NCI-H460 (cell line): ENCODE results near the gene PGF. TPM values are rescaled to one million over a fixed set of nuclear protein-coding genes. Genes with fewer than 3 reads are reported as not detected.
"Not testable (repeated sequence)": the region's sequence is repeated elsewhere in the genome, so short reads cannot be mapped to it uniquely, and the experiment has no call there.

Experiments
- DNase-seq: peaks from one replicate; pipeline ENCODE4 v3.0.0-alpha.2; 2016; ENCODE audit warnings: low read depth; ENCODE audit errors: extremely low read depth
- total RNA-seq: library from RNA; depleted of rRNA; stranded (reverse); fragments of >200 nt; shearing (Covaris generic); gene quantifications from 2 replicates; pipeline ENCODE4 v1.2.3, GENCODE V29; 2014

Gene PGF
- total RNA-seq, 1 experiment from 2014 or later: 0.37 TPM

DNA sequence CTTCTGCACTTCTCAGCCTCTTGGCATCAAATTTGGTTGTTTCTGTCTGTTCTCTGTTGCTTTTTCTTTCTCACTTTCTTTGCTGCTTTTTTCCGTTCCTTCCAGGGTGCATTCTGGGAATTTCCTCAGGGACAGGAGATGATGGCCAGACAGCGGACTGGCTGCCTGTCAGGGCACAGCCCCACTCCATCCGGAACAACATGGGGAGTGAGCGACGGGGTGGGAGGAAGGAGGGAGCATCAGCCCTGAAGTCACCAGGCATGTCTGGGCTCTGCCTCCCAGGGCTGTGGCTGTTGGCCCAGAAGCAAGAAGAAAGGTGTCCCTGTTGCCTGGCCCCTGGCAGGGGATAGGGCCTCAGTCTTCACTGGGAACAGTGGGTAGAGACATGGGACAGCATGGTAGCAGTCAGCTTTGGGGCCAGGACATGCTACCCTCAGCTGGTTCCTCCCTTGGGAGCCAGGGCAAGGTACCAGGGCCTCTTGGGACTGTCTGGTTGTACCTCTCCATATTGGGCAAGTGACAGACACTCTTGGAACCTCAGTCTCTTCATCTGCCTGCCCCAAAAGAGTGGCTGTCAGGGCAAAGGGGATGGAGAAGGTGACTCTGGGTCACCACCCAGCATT is 8.6 kb downstream of the PGF start:
- no peak for DNase-seq

DNA sequence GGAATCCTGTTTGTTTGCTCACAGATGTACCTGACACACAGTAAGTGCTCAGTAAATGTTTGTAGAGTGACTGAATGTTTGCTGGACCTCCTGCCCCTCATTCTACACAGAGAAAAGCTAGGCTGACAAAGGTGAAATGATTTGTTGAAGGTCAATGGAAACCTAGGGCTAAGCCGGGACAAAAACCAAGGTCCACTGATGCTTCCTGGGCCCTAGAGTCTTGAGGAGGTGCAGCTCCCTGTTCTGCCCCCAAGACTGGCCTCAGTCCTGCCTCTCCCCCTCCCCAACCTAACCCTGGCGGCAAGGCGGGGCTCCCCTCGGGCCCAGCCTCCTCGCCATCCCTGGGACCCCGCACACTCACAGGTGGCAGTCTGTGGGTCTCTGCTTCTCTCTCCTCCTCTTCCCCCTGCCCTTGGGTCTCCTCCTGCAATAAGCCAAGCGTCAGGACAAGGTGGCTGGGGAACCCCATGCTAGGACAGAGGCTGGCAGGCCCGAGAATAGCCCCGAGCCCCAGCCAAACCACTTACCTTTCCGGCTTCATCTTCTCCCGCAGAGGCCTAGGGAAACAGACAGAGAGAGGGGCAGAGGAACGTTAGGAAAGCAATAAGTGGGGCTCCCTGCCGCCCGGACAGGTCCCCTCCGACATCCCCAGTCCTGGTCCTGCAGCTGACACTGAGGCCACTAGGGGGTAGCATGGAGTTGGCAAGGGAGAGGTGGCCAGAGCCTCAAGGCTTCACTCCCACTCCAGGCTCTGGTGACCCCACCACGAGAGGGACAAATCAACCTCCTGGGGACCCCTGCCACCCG is 9.3 kb downstream of the PGF start:
- peak; percentile 82 for DNase-seq

GRCh38 chr14:74945261-74945851 is 10.0 kb downstream of the PGF start:
- peak; percentile 51 for DNase-seq

- DNase-seq: no peak
Measured at GRCh38 chr14:74942608-74943007, 12.8 kb downstream of the PGF start.

- no peak for DNase-seq
Measured at GRCh38 chr14:74942181-74942580, 13.2 kb downstream of the PGF start.

- DNase-seq: no peak
Measured at GRCh38 chr14:74941676-74942097, 13.7 kb downstream of the PGF start.

DNA sequence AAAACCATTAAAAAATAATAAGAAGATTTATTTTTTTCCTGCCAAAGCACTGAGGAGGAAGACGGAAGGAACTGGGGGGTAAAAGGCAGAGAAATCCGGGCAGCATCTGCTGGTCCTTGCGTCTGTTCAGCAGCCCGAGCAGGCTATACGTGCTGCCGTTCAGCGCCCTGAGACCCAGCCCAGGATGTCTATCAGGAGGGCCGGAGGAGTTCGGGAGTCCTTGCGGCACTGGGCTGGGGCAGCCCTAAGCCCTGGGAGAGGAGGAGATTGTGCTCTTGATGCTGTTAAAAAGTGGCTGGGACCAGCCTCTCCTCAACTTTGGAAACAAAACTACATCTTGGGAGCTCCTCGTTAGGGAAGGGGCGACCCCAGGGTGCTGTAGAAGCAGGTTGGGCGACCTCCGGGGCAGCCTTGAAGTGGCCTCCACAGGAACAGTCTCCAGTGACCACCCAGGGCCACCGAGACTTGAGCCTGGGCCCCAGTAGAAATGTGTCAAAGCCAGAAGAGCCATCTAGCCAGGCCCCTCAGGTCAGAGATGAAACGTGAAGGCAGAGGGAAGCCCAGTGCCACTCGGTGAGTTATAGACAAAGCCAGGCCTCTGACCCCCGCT is 14.3 kb downstream of the PGF start:
- DNase-seq: no peak

- no peak for DNase-seq
Measured at GRCh38 chr14:74938531-74939495, 16.6 kb downstream of the PGF start.

DNA sequence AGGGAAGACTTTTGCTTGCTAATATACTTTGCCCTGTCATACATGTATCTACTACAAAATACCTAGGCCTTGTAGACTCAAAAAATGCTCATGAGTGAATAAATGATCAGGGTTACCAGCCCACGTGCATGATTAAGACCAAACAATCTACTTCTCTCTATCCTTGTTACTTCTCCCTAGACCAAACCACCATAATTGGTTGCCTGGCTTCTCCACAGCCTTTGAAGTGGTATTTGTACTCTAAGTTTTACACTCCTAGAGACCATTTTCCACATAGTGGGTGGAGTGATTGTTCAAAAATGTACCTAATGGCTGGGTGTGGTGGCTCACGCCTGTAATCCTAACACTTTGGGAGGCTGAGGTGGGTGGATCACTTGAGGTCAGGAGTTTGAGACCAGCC is 18.2 kb downstream of the PGF start:
- DNase-seq: no peak

- no peak for DNase-seq
Measured at GRCh38 chr14:74936731-74937130, 18.7 kb downstream of the PGF start.

DNA sequence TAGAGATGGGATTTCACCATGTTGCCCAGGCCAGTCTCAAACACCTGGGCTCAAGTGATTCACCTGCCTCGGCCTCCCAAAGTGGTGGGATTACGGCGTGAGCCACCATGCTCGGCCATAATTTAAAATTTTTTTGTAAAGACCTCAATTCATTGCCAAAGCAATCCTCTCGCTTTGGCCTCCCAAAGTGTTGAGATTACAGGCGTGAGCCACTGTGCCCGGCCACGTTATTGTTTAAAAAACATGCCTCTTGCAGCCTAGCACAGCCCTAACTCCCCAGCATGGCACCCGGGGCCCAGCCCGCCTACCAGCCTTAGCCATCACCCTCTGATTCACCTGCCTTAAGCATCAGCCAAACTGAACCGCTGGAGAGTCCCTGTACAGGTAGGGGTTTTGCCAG is 19.2 kb downstream of the PGF start:
- DNase-seq: no peak

- DNase-seq: no peak
Measured at GRCh38 chr14:74935360-74935680, 20.1 kb downstream of the PGF start.

DNA sequence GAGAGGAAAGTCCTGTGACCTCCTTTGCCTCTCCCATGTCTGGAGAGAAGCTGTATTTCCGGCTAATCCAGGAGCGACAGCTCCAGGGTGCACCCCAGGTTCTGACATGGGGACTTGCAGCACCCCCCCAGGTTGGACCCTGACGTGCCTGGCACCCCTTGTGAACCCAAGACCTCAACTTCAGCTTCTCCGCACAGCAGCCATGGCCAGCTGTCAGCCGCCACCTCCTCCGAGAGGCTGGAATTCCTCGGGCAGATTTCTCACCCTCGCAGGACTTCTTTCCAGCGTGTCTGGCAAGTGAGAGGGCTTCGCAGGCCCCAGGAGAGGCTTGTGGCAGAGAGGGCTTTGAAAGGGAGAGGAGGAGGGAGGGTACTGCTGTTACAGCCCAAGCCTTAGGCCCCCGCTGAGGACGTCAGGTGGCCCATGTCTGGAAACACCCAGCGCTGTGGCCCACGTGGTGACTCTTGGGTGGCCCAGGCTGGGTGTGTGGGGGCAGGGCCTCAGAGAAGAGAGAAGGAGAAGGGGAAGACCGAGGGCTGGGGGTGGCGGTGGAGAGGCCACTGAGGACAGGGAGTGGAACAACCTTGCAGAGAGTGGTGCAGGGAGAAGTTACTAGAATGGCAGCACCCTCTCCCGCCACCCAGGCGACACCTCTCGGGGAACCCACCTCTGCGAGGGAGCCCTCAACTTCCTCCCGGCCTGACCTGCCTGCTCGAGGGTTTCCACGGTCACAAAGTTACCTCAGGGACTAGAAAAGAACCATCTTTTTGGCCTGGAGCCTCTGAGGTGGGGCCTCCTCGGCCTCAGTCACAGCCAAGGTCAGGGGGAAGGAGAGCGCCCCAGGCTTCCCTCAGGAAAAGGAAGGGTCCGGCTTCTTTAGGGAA is 20.7 kb downstream of the PGF start:
- DNase-seq: no peak

DNA sequence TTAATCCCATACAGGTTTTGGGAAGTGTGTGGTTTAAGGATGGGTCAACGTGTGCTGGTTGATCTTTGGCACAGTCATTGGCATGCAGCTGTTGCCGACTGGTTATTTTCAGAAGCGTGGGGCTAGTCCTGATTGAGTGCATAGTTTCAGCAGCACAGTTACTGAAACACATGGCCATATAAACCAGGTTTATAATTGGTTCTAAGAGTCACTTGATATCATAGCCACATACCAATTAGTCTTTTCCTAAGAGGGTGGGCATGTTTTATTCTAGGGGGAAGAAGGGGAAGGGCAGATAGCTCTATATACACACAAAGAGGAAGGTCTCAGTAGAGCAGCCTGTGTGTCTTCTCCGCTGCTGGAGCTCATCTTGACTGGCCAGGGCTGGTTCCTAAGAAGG is 21.4 kb downstream of the PGF start:
- DNase-seq: no peak

- not testable (repeated sequence) for DNase-seq
Measured at GRCh38 chr14:74932936-74933335, 22.5 kb downstream of the PGF start.

- DNase-seq: no peak
Measured at GRCh38 chr14:74932401-74932901, 22.9 kb downstream of the PGF start.

DNA sequence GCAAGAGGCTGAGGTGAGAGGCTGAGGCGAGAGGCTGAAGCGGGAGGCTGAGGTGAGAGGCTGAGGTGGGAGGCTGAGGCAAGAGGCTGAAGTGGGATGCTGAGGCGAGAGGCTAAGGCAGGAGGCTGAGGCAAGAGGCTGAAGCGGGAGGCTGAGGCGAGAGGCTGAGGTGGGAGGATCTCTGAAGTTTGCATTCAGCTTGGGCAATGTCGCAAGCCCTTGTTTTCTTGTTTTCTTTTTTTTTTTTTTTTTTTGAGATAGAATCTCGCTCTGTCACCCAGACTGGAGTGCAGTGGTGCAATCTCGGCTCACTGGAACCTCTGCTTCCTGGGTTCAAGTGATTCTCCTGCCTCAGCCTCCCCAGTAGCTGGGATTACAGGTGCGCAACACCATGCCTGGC is 23.7 kb downstream of the PGF start:
- DNase-seq: not testable (repeated sequence)

DNA sequence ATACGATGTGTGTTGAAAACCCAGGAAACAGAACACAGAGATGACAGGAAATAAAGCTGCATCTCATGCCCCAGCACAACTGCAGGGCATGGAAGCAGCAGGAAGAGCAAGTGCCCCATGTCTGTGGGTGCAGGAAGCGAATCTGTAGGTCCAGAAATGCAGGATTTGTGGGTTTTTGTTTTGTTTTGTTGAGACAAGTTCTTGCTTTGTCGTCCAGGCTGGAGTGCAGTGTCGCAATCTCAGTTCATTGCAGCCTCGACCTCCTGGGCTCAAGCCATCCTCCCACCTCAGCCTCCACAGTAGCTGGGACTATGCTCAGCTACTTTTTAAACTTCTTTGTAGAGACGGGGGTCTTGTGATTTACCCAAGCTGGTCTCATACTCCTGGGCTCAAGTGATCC is 26.2 kb downstream of the PGF start:
- no peak for DNase-seq

DNA sequence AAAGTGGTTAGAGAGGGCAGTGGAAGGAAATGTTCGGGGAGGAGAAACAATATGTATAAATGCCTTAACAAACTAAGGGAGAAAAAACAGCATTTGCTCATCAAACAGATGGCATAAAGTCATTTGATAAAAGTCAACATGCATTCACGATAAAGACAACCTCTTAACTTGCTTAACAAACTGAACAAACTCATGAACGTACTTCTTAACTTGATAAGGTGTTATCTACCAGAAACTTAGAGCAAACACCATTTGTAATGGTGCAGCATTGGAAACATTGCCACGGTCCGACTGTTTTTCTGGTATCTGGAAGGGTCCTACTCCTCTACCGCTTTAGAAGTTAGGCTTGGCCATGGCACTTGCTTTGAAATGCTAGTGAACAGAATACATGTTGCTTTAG is 28.2 kb downstream of the PGF start:
- DNase-seq: no peak
